HG03521 (cell line): ENCODE measurements around the gene SRRM3.
"Not testable (repeated sequence)": the region's sequence is repeated elsewhere in the genome, so short reads cannot be mapped to it uniquely, and the experiment has no call there.

Experiments used
- ATAC-seq: cut with Tn5 transposase; IDR thresholded peaks from one replicate; pipeline ENCODE4 v1.9.1; 2021; ENCODE audit warnings: mild to moderate bottlenecking, moderate library complexity; ENCODE audit not compliant: unreplicated experiment

Gene SRRM3

GRCh38 chr7:76201732-76202665 is at the start of gene SRRM3:
SRRM3 (plus strand) TSS chr7:76201896; CDS start chr7:76235067, 33,171 bp downstream.
- peak; percentile 90 for ATAC-seq

- ATAC-seq = no peak
Observed at GRCh38 chr7:76151932-76152331, 49.8 kb upstream of the SRRM3 start.

- ATAC-seq = not testable (repeated sequence)
Observed at GRCh38 chr7:76153571-76154230, 48.0 kb upstream of the SRRM3 start.

- no peak for ATAC-seq
Observed at GRCh38 chr7:76155938-76156337, 45.8 kb upstream of the SRRM3 start.

- not testable (repeated sequence) for ATAC-seq
Observed at GRCh38 chr7:76156992-76157685, 44.6 kb upstream of the SRRM3 start.

- ATAC-seq = not testable (repeated sequence)
Observed at GRCh38 chr7:76158416-76158815, 43.3 kb upstream of the SRRM3 start.

GRCh38 chr7:76162416-76163170 is 39.1 kb upstream of the SRRM3 start:
- not testable (repeated sequence) for ATAC-seq

GRCh38 chr7:76163812-76164211 is 37.9 kb upstream of the SRRM3 start:
- not testable (repeated sequence) for ATAC-seq

- ATAC-seq = no peak
Observed at GRCh38 chr7:76165106-76165972, 36.4 kb upstream of the SRRM3 start.

GRCh38 chr7:76165973-76166403 is 35.7 kb upstream of the SRRM3 start:
- no peak for ATAC-seq

- peak; percentile 82 for ATAC-seq
Observed at GRCh38 chr7:76166404-76167255, 35.1 kb upstream of the SRRM3 start.

- no peak for ATAC-seq
Observed at GRCh38 chr7:76173566-76174205, 28.0 kb upstream of the SRRM3 start.

GRCh38 chr7:76176951-76177350 is 24.7 kb upstream of the SRRM3 start:
- not testable (repeated sequence) for ATAC-seq

- no peak for ATAC-seq
Observed at GRCh38 chr7:76179686-76180085, 22.0 kb upstream of the SRRM3 start.

- ATAC-seq = no peak
Observed at GRCh38 chr7:76182225-76182960, 19.3 kb upstream of the SRRM3 start.

- no peak for ATAC-seq
Observed at GRCh38 chr7:76185187-76185896, 16.4 kb upstream of the SRRM3 start.

GRCh38 chr7:76187272-76187671 is 14.4 kb upstream of the SRRM3 start:
- no peak for ATAC-seq
